Stimulated activated naive CD4-positive, alpha-beta T cell (primary cell): ENCODE measurements around the gene SLC25A33.
"Not testable (repeated sequence)": the region's sequence is repeated elsewhere in the genome, so short reads cannot be mapped to it uniquely, and the experiment has no call there.

ENCODE experiments used
- DNase-seq, 6 experiments: peaks; one replicate each; lab custom pipeline; 2025; lab: John Stamatoyannopoulos, UW

SLC25A33 gene, protein sequence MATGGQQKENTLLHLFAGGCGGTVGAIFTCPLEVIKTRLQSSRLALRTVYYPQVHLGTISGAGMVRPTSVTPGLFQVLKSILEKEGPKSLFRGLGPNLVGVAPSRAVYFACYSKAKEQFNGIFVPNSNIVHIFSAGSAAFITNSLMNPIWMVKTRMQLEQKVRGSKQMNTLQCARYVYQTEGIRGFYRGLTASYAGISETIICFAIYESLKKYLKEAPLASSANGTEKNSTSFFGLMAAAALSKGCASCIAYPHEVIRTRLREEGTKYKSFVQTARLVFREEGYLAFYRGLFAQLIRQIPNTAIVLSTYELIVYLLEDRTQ

GRCh38 chr1:9539165-9539828 is at the start of gene SLC25A33:
TSS of gene SLC25A33 (plus strand) at chr1:9539465. CDS start at chr1:9539692, 227 bp downstream.
- peak; percentile 88 to 96 (median 95) for DNase-seq

DNA sequence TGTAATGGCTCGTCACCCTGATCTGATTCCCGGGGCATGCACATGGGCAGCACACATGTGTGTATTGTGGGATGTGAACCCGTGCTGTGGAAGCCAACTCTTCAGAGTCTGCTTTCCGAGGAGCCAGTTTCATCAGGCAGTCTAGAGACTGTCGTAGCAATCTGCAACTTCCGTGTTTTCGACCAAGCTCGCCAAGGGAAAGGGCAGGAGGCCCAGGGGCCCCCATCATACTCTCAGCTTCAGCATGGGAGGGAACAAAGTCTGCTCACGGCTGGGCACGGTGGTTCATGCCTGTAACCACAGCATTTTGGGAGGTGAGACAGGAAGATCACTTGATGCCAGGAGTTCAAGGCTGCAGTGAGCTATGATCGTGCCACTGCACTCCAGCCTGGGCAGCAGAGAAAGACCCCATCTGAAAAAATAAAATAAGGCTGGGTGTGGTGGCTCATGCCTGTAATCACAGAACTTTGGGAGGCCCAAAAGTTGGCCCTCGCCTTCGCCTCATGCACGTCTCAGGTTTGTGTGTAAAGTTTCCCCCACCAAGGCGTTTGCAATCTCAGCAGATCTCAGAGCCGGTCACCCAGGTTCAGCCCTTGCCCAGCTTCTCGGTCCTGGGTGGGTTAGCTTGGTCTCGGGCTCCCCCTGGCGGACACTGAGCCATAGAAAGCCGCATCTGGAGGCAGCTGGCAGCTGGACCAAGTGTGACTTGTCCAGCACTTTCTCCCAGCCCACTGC is 48.5 kb upstream of the SLC25A33 start:
- peak; percentile 32 to 80 (median 70) for DNase-seq

DNA sequence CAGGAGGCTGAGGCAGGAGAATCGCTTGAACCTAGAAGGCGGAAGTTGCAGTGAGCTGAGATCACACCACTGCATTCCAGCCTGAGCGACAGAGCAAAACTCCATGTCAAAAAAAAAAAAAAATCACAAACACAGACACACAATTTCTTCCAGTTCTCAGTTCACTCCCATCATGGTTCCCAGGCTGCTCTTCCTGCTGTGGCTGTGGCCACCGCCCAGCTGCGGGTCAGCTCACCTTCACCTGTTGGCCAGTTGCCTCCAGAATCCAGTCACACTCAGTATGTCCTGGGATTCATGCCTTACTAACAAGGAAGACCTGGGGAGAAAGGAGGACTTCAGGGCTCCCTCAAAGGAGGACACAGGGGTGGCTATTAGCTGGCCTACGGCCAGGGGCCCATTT is 45.9 kb upstream of the SLC25A33 start:
- no peak for DNase-seq

- DNase-seq = peak; percentile 10 to 69 (median 54)
These were observed 44.1 kb upstream of the SLC25A33 start for GRCh38 chr1:9494936-9495758.

DNA sequence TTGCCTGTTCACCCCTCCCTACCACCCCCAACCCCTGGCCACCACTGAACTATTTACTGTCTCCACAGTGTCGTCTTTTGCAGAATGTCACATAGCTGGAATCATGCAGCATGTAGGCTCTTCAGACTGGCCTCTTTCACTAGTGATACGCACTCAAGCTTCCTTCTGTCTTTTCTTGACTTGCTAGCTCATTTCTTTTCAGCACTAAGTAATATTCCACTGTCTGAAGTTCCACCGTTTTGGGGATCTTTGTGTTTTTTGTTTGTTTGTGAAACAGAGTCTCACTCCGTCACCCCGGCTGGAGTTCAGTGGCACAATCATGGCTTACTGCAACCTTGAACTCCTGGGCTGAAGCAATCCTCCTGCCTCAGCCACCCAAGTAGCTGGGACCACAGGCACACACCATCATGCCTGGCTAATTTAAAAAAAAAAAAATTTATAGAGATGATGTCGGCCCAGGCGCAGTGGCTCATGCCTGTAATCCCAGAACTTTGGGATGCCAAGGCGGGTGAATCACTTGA is 43.4 kb upstream of the SLC25A33 start:
- DNase-seq = no peak

DNA sequence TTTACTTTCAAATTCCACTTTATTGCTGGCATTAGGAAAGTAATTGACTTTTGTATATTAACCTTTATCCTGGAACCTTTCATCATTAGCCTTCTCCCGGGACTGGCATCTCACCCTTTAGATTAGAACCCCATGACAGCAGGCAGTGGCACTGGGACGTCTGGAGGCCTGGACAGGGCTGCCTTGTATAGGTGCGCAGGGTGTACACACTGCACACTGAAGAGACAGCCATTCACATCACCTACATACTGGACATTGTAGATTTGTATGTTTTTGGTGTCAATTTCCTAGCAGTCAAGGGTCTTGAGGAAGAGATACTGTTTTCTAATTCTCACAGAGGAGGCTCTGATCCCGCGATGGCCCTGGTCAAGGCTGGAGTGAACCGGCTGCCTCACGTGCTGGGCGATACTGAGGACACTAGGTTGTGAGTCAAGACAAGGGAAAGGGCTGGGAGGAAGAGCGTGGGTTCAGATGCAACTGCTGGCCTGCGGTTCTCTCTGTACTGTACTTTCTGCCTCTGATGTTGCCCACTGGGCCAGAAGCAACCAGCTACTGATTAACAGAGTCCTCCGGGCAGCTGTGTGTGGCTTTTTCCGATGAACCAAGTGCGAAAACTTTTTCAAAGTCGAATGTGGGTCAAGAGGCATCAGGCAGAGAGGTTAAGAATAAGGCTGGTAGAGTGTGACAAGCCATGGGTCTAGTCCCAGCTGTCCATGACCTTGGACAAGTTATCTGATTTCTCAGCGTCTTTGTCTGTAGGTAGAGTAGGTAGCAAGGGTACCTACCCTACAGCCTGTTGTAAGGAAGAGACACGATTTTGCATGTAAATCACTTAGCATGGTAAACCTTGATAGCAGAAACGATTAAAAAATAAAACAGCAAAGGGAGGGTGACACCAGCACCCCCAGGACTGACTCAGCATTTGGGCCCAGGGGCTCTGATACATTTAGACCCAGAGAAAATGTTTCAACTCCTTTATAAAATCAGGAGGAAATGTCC is 38.2 kb upstream of the SLC25A33 start:
- DNase-seq = no peak

- no peak for DNase-seq
These were observed 36.1 kb upstream of the SLC25A33 start for GRCh38 chr1:9503001-9503675.

DNA sequence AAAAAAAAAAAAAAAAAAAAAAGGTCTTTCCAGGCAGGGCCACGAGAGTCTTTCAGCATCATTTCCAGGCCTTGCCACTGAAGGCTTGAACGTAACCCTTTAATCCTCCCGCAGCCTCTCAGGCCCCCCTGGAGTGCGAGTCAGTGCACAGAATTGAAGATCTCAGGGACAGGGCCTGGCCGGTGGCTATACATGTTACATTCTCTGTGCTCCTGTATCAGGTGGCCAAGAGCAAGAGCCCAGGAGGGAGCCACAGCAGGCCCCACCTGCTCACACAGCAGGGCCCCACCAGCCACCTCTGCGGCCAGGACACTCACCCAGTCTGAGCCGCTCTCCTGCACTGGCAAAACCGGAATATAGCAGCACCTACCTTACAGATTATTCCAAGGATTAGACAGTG is 34.1 kb upstream of the SLC25A33 start:
- DNase-seq = no peak

- no peak for DNase-seq
These were observed 32.4 kb upstream of the SLC25A33 start for GRCh38 chr1:9506901-9507300.

GRCh38 chr1:9510130-9510529 is 29.1 kb upstream of the SLC25A33 start:
- DNase-seq = no peak

DNA sequence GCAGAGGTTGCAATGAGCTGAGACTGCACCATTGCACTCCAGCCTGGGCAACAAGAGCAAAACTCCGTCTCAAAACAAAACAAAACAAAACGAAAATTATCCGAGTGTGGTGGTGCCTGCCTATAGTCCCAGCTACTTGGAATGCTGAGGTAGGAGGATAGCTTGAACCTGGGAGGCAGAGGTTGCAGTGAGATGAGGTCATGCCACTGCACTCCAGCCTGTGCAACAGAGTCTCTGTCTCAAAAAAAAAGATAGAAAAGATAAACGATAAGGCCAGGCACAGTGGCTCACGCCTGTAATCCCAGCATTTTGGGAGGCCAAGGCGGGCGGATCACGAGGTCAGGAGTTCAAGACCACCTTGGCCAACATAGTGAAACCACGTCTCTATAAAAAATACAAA is 23.7 kb upstream of the SLC25A33 start:
- not testable (repeated sequence) for DNase-seq

GRCh38 chr1:9518454-9518998 is 20.7 kb upstream of the SLC25A33 start:
- DNase-seq = no peak

GRCh38 chr1:9520411-9520810 is 18.9 kb upstream of the SLC25A33 start:
- no peak for DNase-seq

DNA sequence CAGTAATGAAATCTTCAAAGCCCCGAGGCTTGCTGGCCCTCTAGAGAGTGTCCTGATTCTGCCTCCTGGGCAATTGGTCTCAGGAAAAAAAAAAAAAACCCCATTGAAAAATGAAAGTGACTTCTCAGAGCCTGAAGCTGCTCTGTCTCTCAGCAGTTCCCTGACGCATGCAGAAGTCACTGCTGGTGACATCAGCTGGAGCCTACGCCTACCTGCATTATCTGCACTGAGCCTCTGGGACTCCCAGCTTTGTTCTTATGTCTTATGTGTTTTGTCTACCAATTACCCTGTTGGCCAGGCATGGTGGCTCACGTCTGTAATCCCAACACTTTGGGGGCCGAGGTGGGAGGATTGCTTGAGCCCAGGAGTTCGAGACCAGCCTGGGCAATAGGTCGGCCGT is 10.1 kb upstream of the SLC25A33 start:
- no peak for DNase-seq

GRCh38 chr1:9530320-9530719 is 8.9 kb upstream of the SLC25A33 start:
- DNase-seq = no peak

DNA sequence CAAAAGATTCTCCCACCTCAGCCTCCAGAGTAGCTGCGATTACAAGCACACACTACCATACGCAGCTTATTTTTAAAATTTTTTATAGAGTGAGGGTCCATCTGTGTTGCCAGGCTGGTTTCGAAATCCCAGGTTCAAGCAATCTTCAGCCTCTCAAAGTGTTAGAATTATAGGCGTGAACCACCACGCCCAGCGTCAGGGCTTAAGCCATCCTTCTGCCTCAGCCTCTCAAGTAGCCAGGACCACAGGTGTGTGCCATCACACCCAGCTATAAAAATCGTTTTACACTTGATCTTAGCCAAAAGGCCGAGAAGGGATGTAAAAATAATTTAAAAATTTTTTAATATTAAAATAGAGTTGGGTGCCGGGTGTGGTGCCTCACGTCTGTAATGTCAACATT is 4.3 kb upstream of the SLC25A33 start:
- no peak for DNase-seq

DNA sequence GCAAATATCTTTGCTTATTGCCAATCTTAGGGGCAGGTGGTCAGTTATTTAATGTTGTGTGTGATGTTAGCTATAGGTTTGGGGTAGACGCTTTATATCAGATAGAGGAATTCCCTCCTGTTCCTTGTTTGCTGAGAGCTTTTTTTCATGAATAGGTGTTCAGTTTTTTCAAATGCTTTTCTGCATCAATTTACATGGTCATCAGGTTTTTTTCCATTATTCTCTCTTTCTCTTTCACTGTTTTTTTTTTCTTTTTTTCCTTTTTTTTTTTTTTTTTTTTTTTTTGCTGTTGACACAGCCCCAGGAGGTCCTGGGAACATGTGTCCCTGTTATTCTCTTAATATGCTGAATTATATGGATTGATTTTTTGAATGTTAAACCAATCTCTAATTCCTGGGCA is 3.0 kb upstream of the SLC25A33 start:
- no peak for DNase-seq

- no peak for DNase-seq
These were observed 1.2 kb upstream of the SLC25A33 start for GRCh38 chr1:9537863-9538668.

GRCh38 chr1:9538669-9539164 is 548 bp upstream of the SLC25A33 start:
- no peak for DNase-seq
